Smooth muscle cell (in vitro differentiated cells): ENCODE data around the gene ADGRG3. TPM values are rescaled to one million over a fixed set of nuclear protein-coding genes. Genes with fewer than 3 reads are reported as not detected.

Experiments
- DNase-seq: peaks from one replicate; lab custom pipeline; 2025; ENCODE audit not compliant: unreplicated experiment; lab: John Stamatoyannopoulos, UW
- H2AFZ ChIP-seq: fragments of 200-600 bp; sonication (generic); 2 replicates; pipeline ENCODE4 v1.6.0; 2016; ENCODE audit warnings: antibody characterized with exemption, low read depth, mild to moderate bottlenecking
- H3F3A ChIP-seq: fragments of 200-600 bp; sonication (generic); 2 replicates; pipeline ENCODE4 v1.6.0; 2017; ENCODE audit warnings: antibody characterized with exemption, low read depth
- H3K27ac ChIP-seq: fragments of 200-600 bp; sonication (generic); 2 replicates; pipeline ENCODE4 v1.5.1; 2016; ENCODE audit warnings: low read depth, mild to moderate bottlenecking
- H3K27me3 ChIP-seq: fragments of 200-600 bp; sonication (generic); 2 replicates; pipeline ENCODE4 v1.6.1; 2016; ENCODE audit warnings: low read depth, mild to moderate bottlenecking
- H3K36me3 ChIP-seq: fragments of 200-600 bp; sonication (generic); 2 replicates; pipeline ENCODE4 v1.5.1; 2016; ENCODE audit warnings: low read depth
- H3K4me1 ChIP-seq: fragments of 200-600 bp; sonication (generic); 2 replicates; pipeline ENCODE4 v1.5.1; 2016; ENCODE audit warnings: low read depth
- H3K4me2 ChIP-seq: fragments of 200-600 bp; sonication (generic); 2 replicates; pipeline ENCODE4 v1.6.0; 2016; ENCODE audit warnings: mild to moderate bottlenecking
- H3K4me3 ChIP-seq: fragments of 200-600 bp; sonication (generic); 2 replicates; pipeline ENCODE4 v1.5.1; 2016; ENCODE audit warnings: mild to moderate bottlenecking
- H3K79me2 ChIP-seq: fragments of 200-600 bp; sonication (generic); 2 replicates; pipeline ENCODE4 v1.6.0; 2016; ENCODE audit warnings: low read depth, mild to moderate bottlenecking
- H3K9ac ChIP-seq: fragments of 200-600 bp; sonication (generic); 2 replicates; pipeline ENCODE4 v1.6.0; 2016; ENCODE audit warnings: low read depth
- H3K9me3 ChIP-seq: fragments of 200-600 bp; sonication (generic); replicated peaks from 2 replicates; pipeline ENCODE4 v1.5.1; 2016; ENCODE audit warnings: low read depth
- H4K20me1 ChIP-seq: fragments of 200-600 bp; sonication (generic); 2 replicates; pipeline ENCODE4 v1.6.0; 2016; ENCODE audit warnings: low read depth
- CTCF ChIP-seq: fragments of 200-600 bp; sonication (generic); IDR thresholded peaks from 2 replicates; pipeline ENCODE4 v1.5.1; 2017; ENCODE audit warnings: borderline replicate concordance, mild to moderate bottlenecking, antibody characterized with exemption; ENCODE audit not compliant: insufficient read depth, poor library complexity, severe bottlenecking
- WGBS: methylation state at CpG from one replicate; pipeline ENCODE4 v1.1.7; 2016; ENCODE audit warnings: low lambda C conversion rate; 5-methylcytosine and 5-hydroxymethylcytosine counted together
- polyA plus RNA-seq: library from polyadenylated mRNA; unstranded; fragments of >200 nt; fragmentation: Nextera tagmentation; extraction: Ambion mirVana; gene quantifications from 2 replicates; pipeline ENCODE4 v1.2.1, GENCODE V29; 2016
- total RNA-seq: library from RNA; depleted of rRNA; stranded (reverse); fragments of >200 nt; gene quantifications from 2 replicates; pipeline ENCODE4 v1.2.3, GENCODE V29; 2014

Gene ADGRG3
- total and polyA plus RNA-seq, 2 experiments from 2014 or later, result 0.13 TPM; not detected in 1

GRCh38 chr16:57683636-57684545 is 15.8 kb downstream of the ADGRG3 start:
- no peaks in the 10 kb centered on the region for H3K9me3 ChIP-seq
- H2AFZ ChIP-seq, result no peak overlapping the region
- no peak overlapping the region for H3K4me3 ChIP-seq
- no peak overlapping the region for H3K9ac ChIP-seq
- no peaks in the 10 kb centered on the region for H3K79me2 ChIP-seq
- H3K36me3 ChIP-seq, result no peaks in the 10 kb centered on the region
- TF ChIP-seq CTCF, result no peak
- H3K4me2 ChIP-seq, result no peak overlapping the region
- no peak for DNase-seq
- H3K4me1 ChIP-seq, result no peaks in the 10 kb centered on the region
- H3K27ac ChIP-seq, result no peak overlapping the region
- H3K27me3 ChIP-seq, result no peaks in the 10 kb centered on the region
- H4K20me1 ChIP-seq, result no peaks in the 10 kb centered on the region
- no peaks in the 10 kb centered on the region for H3F3A ChIP-seq
- WGBS, result 93% methylated on average over 18 of the region's 18 CpGs

- Histone ChIP-seq H2AFZ (no peak overlapping the region), H3F3A (no peaks in the 10 kb centered on the region), H4K20me1 (no peaks in the 10 kb centered on the region), H3K4me1 (no peaks in the 10 kb centered on the region), H3K79me2 (no peaks in the 10 kb centered on the region), H3K4me3 (no peak overlapping the region), H3K9ac (no peak overlapping the region), H3K4me2 (no peak overlapping the region), H3K27me3 (no peaks in the 10 kb centered on the region), H3K9me3 (no peaks in the 10 kb centered on the region), H3K36me3 (no peaks in the 10 kb centered on the region), H3K27ac (no peak overlapping the region)
- TF ChIP-seq CTCF, result no peak
- no peak for DNase-seq
- WGBS, result 98% methylated on average over 8 of the region's 8 CpGs
These were observed 16.7 kb downstream of the ADGRG3 start for GRCh38 chr16:57684626-57685358.

GRCh38 chr16:57685633-57686032 is 17.5 kb downstream of the ADGRG3 start:
- no peak for DNase-seq
- H3K9me3 ChIP-seq, result no peaks in the 10 kb centered on the region
- H3K27ac ChIP-seq, result no peak overlapping the region
- WGBS, result 92% methylated on average over 11 of the region's 11 CpGs
- H3K4me1 ChIP-seq, result no peaks in the 10 kb centered on the region
- TF ChIP-seq CTCF, result no peak
- no peak overlapping the region for H3K4me3 ChIP-seq
- no peak overlapping the region for H2AFZ ChIP-seq
- no peaks in the 10 kb centered on the region for H3K36me3 ChIP-seq
- H3F3A ChIP-seq, result no peaks in the 10 kb centered on the region
- H3K79me2 ChIP-seq, result no peaks in the 10 kb centered on the region
- H3K4me2 ChIP-seq, result no peak overlapping the region
- H3K27me3 ChIP-seq, result no peaks in the 10 kb centered on the region
- no peaks in the 10 kb centered on the region for H4K20me1 ChIP-seq
- H3K9ac ChIP-seq, result no peak overlapping the region
